Naive thymus-derived CD8-positive, alpha-beta T cell (primary cell): ENCODE data around the gene CFAP44. TPM values are rescaled to one million over a fixed set of nuclear protein-coding genes. Genes with fewer than 3 reads are reported as not detected.
A peak's percentile ranks its signal among the peaks of the same experiment; 100 is the strongest.
"Not testable (repeated sequence)": the region's sequence is repeated elsewhere in the genome, so short reads cannot be mapped to it uniquely, and the experiment has no call there.

Experiments
- ATAC-seq, 2 donors: fragments of 150-1000 bp; cut with Tn5 transposase in 1 of 2; sonication (Bioruptor Pico), chemical (Tn5 transposase) in 1 of 2; 1 replicate in 1 of 2; 2 replicates in 1 of 2; pipeline ENCODE4 v1.10.0; 2021; ENCODE audit warnings: mild to moderate bottlenecking in 2 of 2, moderate library complexity in 2 of 2
- POLR2A ChIA-PET: fragments of 350-600 bp; sonication (Branson Sonifier 250); formaldehyde crosslinking; loops from one replicate; lab custom pipeline; 2021; ENCODE audit warnings: antibody characterized with exemption; lab: Charles Lee
- DNase-seq, 10 donors: peaks; one replicate each; pipeline versions ENCODE4 v3.0.0 to v3.0.0-alpha.2; 2020 to 2022
- H3K27ac Mint-ChIP-seq, 10 donors: one replicate each; pipeline ENCODE4 v1.8.0; 2020 to 2022; ENCODE audit warnings: mild to moderate bottlenecking in 10 of 10, mixed read lengths in 10 of 10, moderate library complexity in 4 of 10, inconsistent platforms in 1 of 10
- H3K27me3 Mint-ChIP-seq, 5 donors: one replicate each; pipeline ENCODE4 v1.8.0; 2021 to 2022; ENCODE audit warnings: mixed read lengths in 5 of 5
- H3K36me3 Mint-ChIP-seq, 3 donors: one replicate each; pipeline ENCODE4 v1.8.0; 2020 to 2022; ENCODE audit warnings: mixed read lengths in 3 of 3, mild to moderate bottlenecking in 2 of 3, inconsistent platforms in 1 of 3
- H3K4me1 Mint-ChIP-seq, 4 donors: one replicate each; pipeline ENCODE4 v1.8.0; 2021 to 2022; ENCODE audit warnings: mixed read lengths in 4 of 4
- H3K4me3 Mint-ChIP-seq, 10 donors: one replicate each; pipeline ENCODE4 v1.8.0; 2020 to 2022; ENCODE audit warnings: mild to moderate bottlenecking in 10 of 10, mixed read lengths in 10 of 10, moderate library complexity in 6 of 10, inconsistent platforms in 1 of 10
- H3K9me3 Mint-ChIP-seq, 9 donors: one replicate each; pipeline ENCODE4 v1.8.0; 2020 to 2022; ENCODE audit warnings: mixed read lengths in 9 of 9, mild to moderate bottlenecking in 3 of 9, inconsistent platforms in 1 of 9, moderate library complexity in 1 of 9
- polyA plus RNA-seq, 3 donors: library from polyadenylated mRNA; unstranded; fragments of 300-500 nt; fragmentation: Illumina TruSeq; gene quantifications; one replicate each; pipeline ENCODE4 v1.2.3, GENCODE V29; 2021
- total RNA-seq, 8 experiments: library from RNA in 2 of 8; stranded (reverse) in 2 of 8; gene quantifications; one replicate each; pipeline ENCODE4 v1.2.3 and lab custom pipeline; 2021 to 2026

The CFAP44 gene
- total RNA-seq (10 to 100 TPM; 22.6 to 28.6 TPM), polyA plus RNA-seq (under 1 TPM; 0.22 to 0.37 (median 0.22) TPM), total RNA-seq (lab: John Stamatoyannopoulos, UW) (10.8 to 49.3 (median 27.4) reads per million in 6 experiments)

- Mint-ChIP-seq H3K4me1 (peaks cover 0 to 2% (median 0%) of the 10 kb centered on the region in 4 donors), H3K27me3 (no peaks in the 10 kb centered on the region)
These were observed at the start of gene CFAP44 for GRCh38 chr3:113441051-113441770. Gene CFAP44, minus strand, starts transcription at chr3:113441493. Its CDS starts 7,829 bp downstream, at chr3:113433664.

GRCh38 chr3:113485161-113485609 lies 43.9 kb upstream of the CFAP44 start:
- H3K27me3 Mint-ChIP-seq: no peaks in the 10 kb centered on the region
- POLR2A ChIA-PET: no interaction called here
- peak in 7 of 10 donors; percentile 3 to 43 (median 21) for DNase-seq
- peaks cover 0 to 24% (median 10%) of the 10 kb centered on the region in 4 donors for H3K4me1 Mint-ChIP-seq
- peak overlapping the region; percentile 41 to 86 (median 70) for H3K27ac Mint-ChIP-seq
- peak overlapping the region; percentile 2 to 77 (median 34) for H3K4me3 Mint-ChIP-seq
- peaks cover 7 to 38% (median 26%) of the 10 kb centered on the region in 3 donors for H3K36me3 Mint-ChIP-seq
- peak; percentile 65 to 72 for ATAC-seq
- peaks cover 0 to 15% (median 5%) of the 10 kb centered on the region in 9 donors for H3K9me3 Mint-ChIP-seq

More at GRCh38 chr3:113441051-113441770, at the start of gene CFAP44:
- H3K27ac Mint-ChIP-seq: peak within 1 kb of the TSS in 7 of 10 donors; percentile 11 to 66 (median 49)
- H3K36me3 Mint-ChIP-seq: peaks cover 7 to 34% (median 18%) of the 10 kb centered on the region in 3 donors
- H3K9me3 Mint-ChIP-seq: no peaks in the 10 kb centered on the region
- ATAC-seq (peak; percentile 76 to 94), DNase-seq (peak; percentile 13 to 86 (median 48))
- POLR2A ChIA-PET: no interaction called here
- H3K4me3 Mint-ChIP-seq: peak within 1 kb of the TSS in 9 of 10 donors; percentile 24 to 67 (median 49)

- DNase-seq (no peak), ATAC-seq (no peak)
- POLR2A ChIA-PET: no interaction called here
- no peaks in the 10 kb centered on the region for H3K27me3 Mint-ChIP-seq
- H3K9me3 Mint-ChIP-seq: peaks cover 0 to 9% (median 0%) of the 10 kb centered on the region in 9 donors
- no peak overlapping the region for H3K27ac Mint-ChIP-seq
- peaks cover 0 to 3% (median 0%) of the 10 kb centered on the region in 4 donors for H3K4me1 Mint-ChIP-seq
- H3K4me3 Mint-ChIP-seq: no peak overlapping the region
- peaks cover 15 to 72% (median 44%) of the 10 kb centered on the region in 3 donors for H3K36me3 Mint-ChIP-seq
These were observed 27.2 kb upstream of the CFAP44 start for GRCh38 chr3:113468539-113468938.

- Mint-ChIP-seq H3K4me1 (peaks cover 0 to 3% (median 0%) of the 10 kb centered on the region in 4 donors), H3K4me3 (no peak overlapping the region)
- POLR2A ChIA-PET: no interaction called here
These were observed 20.2 kb upstream of the CFAP44 start for GRCh38 chr3:113461488-113461887.

GRCh38 chr3:113458554-113458953 lies 17.3 kb upstream of the CFAP44 start:
- H3K4me3 Mint-ChIP-seq, DNase-seq, H3K9me3 Mint-ChIP-seq, POLR2A ChIA-PET, ATAC-seq, H3K27ac Mint-ChIP-seq, H3K4me1 Mint-ChIP-seq, H3K27me3 Mint-ChIP-seq: not testable (repeated sequence)
- peaks cover 31 to 86% (median 64%) of the 10 kb centered on the region in 3 donors for H3K36me3 Mint-ChIP-seq

More at GRCh38 chr3:113461488-113461887, 20.2 kb upstream of the CFAP44 start:
- no peak for DNase-seq
- Mint-ChIP-seq H3K9me3 (peaks cover 0 to 6% (median 0%) of the 10 kb centered on the region in 9 donors), H3K27me3 (no peaks in the 10 kb centered on the region), H3K36me3 (peaks cover 37 to 82% (median 68%) of the 10 kb centered on the region in 3 donors), H3K27ac (no peak overlapping the region)
- ATAC-seq: no peak

GRCh38 chr3:113455446-113455845 lies 14.2 kb upstream of the CFAP44 start:
- POLR2A ChIA-PET: no interaction called here
- Mint-ChIP-seq H3K27me3 (no peaks in the 10 kb centered on the region), H3K36me3 (peaks cover 34 to 85% (median 57%) of the 10 kb centered on the region in 3 donors), H3K27ac (no peak overlapping the region), H3K4me1 (peaks cover 0 to 2% (median 0%) of the 10 kb centered on the region in 4 donors), H3K4me3 (no peak overlapping the region), H3K9me3 (no peaks in the 10 kb centered on the region)
- DNase-seq: no peak
- no peak for ATAC-seq

- no peaks in the 10 kb centered on the region for H3K9me3 Mint-ChIP-seq
- ATAC-seq: no peak
- peaks cover 26 to 83% (median 54%) of the 10 kb centered on the region in 3 donors for H3K36me3 Mint-ChIP-seq
- peaks cover 0 to 2% (median 0%) of the 10 kb centered on the region in 4 donors for H3K4me1 Mint-ChIP-seq
- H3K27ac Mint-ChIP-seq: no peak overlapping the region
- no peaks in the 10 kb centered on the region for H3K27me3 Mint-ChIP-seq
- no peak for DNase-seq
- H3K4me3 Mint-ChIP-seq: no peak overlapping the region
- POLR2A ChIA-PET: no interaction called here
These were observed 13.3 kb upstream of the CFAP44 start for GRCh38 chr3:113454630-113455029.

- Mint-ChIP-seq H3K36me3 (peaks cover 23 to 82% (median 48%) of the 10 kb centered on the region in 3 donors), H3K4me1 (peaks cover 0 to 2% (median 0%) of the 10 kb centered on the region in 4 donors), H3K27ac (no peak overlapping the region), H3K27me3 (no peaks in the 10 kb centered on the region), H3K9me3 (no peaks in the 10 kb centered on the region), H3K4me3 (no peak overlapping the region)
- DNase-seq (no peak), ATAC-seq (no peak)
- POLR2A ChIA-PET: no interaction called here
These were observed 12.8 kb upstream of the CFAP44 start for GRCh38 chr3:113454057-113454456.

GRCh38 chr3:113450911-113451310 lies 9.6 kb upstream of the CFAP44 start:
- ATAC-seq: no peak
- Mint-ChIP-seq H3K4me3 (no peak overlapping the region), H3K36me3 (peaks cover 22 to 75% (median 38%) of the 10 kb centered on the region in 3 donors), H3K9me3 (no peaks in the 10 kb centered on the region), H3K27ac (no peak overlapping the region), H3K27me3 (no peaks in the 10 kb centered on the region), H3K4me1 (peaks cover 0 to 2% (median 0%) of the 10 kb centered on the region in 4 donors)
- POLR2A ChIA-PET: no interaction called here
- DNase-seq: no peak

GRCh38 chr3:113439606-113440005 lies 1.7 kb downstream of the CFAP44 start:
- ATAC-seq (no peak), DNase-seq (no peak)
- H3K9me3 Mint-ChIP-seq: no peaks in the 10 kb centered on the region
- peaks cover 7 to 24% (median 12%) of the 10 kb centered on the region in 3 donors for H3K36me3 Mint-ChIP-seq
- POLR2A ChIA-PET: no interaction called here
- H3K4me1 Mint-ChIP-seq: peaks cover 0 to 2% (median 0%) of the 10 kb centered on the region in 4 donors
- H3K4me3 Mint-ChIP-seq: no peak overlapping the region
- H3K27me3 Mint-ChIP-seq: no peaks in the 10 kb centered on the region
- no peak overlapping the region for H3K27ac Mint-ChIP-seq

GRCh38 chr3:113438224-113438623 lies 3.1 kb downstream of the CFAP44 start:
- POLR2A ChIA-PET: no interaction called here
- peaks cover 10 to 15% (median 15%) of the 10 kb centered on the region in 3 donors for H3K36me3 Mint-ChIP-seq
- DNase-seq (no peak), ATAC-seq (no peak)
- H3K4me1 Mint-ChIP-seq: peaks cover 0 to 2% (median 0%) of the 10 kb centered on the region in 4 donors
- H3K4me3 Mint-ChIP-seq: no peak overlapping the region
- H3K27ac Mint-ChIP-seq: no peak overlapping the region
- H3K27me3 Mint-ChIP-seq: no peaks in the 10 kb centered on the region
- H3K9me3 Mint-ChIP-seq: no peaks in the 10 kb centered on the region

GRCh38 chr3:113437411-113437810 lies 3.9 kb downstream of the CFAP44 start:
- H3K27ac Mint-ChIP-seq: no peak overlapping the region
- ATAC-seq (no peak), DNase-seq (no peak)
- H3K4me3 Mint-ChIP-seq: no peak overlapping the region
- POLR2A ChIA-PET: no interaction called here
- peaks cover 16 to 23% (median 18%) of the 10 kb centered on the region in 3 donors for H3K36me3 Mint-ChIP-seq
- peaks cover 0 to 2% (median 0%) of the 10 kb centered on the region in 4 donors for H3K4me1 Mint-ChIP-seq
- H3K27me3 Mint-ChIP-seq: no peaks in the 10 kb centered on the region
- no peaks in the 10 kb centered on the region for H3K9me3 Mint-ChIP-seq

GRCh38 chr3:113436809-113437208 lies 4.5 kb downstream of the CFAP44 start:
- ATAC-seq: no peak
- POLR2A ChIA-PET: no interaction called here
- DNase-seq: no peak
- no peaks in the 10 kb centered on the region for H3K27me3 Mint-ChIP-seq
- H3K9me3 Mint-ChIP-seq: no peaks in the 10 kb centered on the region
- no peak overlapping the region for H3K27ac Mint-ChIP-seq
- H3K4me1 Mint-ChIP-seq: peaks cover 0 to under 1% (median 0%) of the 10 kb centered on the region in 4 donors
- H3K4me3 Mint-ChIP-seq: no peak overlapping the region
- peaks cover 21 to 26% (median 22%) of the 10 kb centered on the region in 3 donors for H3K36me3 Mint-ChIP-seq
